DMS 273 (cell line): Measurements from ENCODE around the gene SYNPO.
A peak's percentile ranks its signal among the peaks of the same experiment; 100 is the strongest.

ENCODE experiments used
- DNase-seq: peaks from one replicate; lab custom pipeline; 2025; ENCODE audit not compliant: unreplicated experiment; lab: John Stamatoyannopoulos, UW

The SYNPO gene

DNA sequence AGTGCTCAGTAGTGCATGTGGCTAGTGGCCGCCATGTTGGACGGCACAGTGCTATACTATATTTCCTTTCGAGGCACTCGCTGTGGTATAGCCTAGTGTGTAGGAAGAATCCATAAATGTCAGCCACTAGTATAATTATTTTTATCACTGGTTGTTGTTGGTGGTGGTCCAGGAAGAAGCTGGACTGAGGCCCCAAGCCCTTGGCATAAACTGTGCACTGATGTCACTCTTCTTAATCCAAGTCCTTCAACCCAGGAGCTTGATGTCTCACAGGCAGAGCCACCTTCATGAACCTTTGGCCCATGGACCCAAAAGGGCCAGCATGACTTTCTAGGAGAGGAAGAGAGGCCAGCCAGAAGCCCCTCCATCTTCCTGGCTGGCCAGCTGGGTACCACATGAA lies 32.5 kb upstream of the SYNPO start:
- DNase-seq, result no peak

- DNase-seq, result no peak
These were observed 31.5 kb upstream of the SYNPO start for GRCh38 chr5:150608991-150609390.

DNA sequence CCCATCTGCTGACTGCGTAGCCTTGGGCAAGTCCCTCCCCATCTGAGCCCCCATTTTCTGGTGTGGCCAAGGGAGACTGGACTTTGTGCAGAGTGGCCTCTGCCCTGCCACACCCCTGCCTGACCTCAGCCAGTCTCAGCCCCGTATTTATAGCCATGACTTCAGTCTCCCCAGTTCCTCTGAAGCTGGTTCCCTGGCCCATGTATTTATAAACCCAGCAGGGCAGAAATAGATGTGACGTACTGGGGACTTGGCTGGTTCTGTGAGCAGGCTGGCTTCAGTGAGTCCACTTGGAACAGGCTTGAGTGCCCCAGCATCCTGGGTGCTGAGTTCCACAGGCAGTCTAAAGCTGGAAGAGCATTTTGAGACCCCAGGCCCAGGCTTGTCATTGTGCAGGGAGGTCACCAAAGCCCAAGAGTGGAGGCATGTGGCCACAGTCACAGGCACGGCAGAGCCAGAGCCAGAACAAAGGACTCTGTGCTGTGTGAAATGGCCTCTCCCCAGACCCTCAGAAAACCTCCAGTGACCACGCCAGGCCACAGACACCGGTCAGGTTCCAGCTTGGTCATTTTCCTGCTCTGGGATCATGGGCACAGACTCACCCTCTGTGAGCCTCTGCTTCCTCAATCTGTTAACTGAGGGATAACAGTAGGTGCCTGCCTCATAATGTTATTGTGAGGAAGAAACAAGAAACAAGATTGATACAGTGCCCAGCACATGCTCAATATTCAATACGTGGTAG lies 30.4 kb upstream of the SYNPO start:
- no peak for DNase-seq

GRCh38 chr5:150611026-150611425 lies 29.4 kb upstream of the SYNPO start:
- no peak for DNase-seq

- DNase-seq, result no peak
These were observed 28.1 kb upstream of the SYNPO start for GRCh38 chr5:150612405-150612804.

- no peak for DNase-seq
These were observed 27.4 kb upstream of the SYNPO start for GRCh38 chr5:150612905-150613670.

DNA sequence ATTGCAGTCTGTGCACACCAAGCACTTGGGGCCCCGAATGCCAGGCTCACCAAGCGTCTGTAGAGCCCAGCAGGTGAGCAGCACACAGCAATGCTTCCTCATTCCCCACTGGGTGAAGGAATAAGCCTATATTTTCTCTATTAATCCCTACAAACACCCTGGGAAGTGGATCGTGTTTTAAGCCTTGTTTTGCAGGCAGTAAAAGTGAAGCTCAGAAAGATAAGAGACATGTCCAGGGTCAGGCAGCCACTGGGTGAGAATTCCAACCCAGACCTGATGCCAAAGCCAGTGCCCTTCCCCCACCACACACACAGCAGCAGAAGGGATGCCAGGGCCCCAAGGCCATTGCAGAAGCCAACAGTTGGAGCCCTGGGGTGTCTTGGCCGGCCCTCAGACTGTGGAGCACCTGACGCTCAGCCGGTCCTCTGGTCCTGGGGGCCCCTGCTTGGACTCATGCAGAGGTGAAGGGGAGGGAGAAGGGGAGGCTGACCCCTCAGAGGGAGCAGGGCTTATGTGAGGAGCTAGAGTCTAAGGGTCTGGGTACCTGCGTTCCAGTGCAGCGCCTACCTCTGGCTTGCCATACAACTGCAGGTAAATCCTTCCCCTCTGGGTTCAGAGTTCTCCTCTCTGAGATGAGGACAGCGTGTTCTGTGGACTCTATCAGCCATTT lies 26.3 kb upstream of the SYNPO start:
- DNase-seq, result peak; percentile 51

DNA sequence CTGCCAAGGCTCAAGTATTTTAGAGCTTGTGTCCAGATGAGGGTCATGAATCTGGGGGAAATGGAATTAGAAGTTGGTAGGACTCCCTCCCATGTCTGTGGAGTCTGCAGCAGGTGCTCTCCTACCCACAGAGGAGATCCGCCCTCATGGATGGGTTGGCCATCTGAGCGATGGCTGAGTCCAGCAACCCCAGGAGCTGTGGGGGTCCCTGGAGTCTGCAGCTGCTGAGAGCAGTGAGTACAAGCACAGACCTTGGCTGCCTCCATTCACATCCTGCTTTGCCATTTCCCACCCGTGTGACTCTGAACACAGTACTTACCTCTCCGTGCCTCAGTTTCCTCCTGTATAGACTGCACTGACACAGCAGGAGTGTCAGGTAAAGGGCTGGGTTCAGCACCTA lies 25.8 kb upstream of the SYNPO start:
- no peak for DNase-seq

DNA sequence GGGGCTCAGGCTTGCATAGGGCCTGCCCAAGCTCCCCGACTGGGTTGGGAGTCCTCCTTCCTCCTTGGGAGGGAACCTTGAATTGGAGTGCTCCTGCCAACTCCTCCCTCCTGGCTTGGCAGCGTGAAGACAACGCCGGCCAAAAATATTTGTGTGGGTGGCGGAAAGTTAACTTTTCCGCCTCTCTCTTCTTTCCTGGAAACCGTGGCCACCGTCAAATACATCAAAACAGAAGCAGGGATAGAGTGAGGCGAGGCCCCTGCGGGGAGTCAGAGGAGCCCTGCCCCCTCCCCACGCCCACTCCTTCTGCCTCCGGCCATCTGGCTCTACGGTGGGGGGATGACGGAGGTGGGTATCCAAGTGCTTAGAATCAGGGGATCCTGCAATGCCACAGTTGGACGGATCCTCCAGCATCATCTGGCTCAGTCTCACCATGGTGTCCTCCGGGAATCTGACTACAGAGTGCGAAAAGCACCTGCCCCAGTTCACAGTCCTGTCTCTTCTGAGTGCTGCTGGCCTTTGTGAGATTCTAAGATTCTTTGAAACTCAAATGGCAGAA lies 25.2 kb upstream of the SYNPO start:
- peak; percentile 96 for DNase-seq

DNA sequence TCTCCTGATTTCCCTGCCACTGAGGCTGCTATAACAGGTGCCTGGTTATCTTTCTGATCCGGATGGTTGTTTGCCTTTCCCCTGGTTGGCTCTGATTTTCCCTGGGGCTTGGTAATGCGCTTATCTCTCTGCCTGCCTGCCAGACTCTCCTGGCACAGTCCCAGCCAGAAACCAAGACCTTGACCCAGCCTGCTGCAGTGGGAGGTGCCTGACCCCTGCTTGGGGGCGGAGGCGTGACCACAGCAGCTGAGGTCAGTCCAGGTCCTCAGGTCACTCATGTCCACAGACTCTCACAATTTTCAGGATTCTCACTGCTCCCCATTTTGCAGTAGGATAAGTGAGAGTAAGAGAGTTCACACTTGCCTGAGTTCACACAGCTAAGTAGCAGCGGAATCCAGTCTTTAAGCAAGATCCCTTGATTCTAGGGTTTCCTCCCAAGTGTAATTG lies 24.4 kb upstream of the SYNPO start:
- peak; percentile 92 for DNase-seq

- peak; percentile 92 for DNase-seq
These were observed 24.0 kb upstream of the SYNPO start for GRCh38 chr5:150616506-150616905.

GRCh38 chr5:150618163-150618562 lies 22.3 kb upstream of the SYNPO start:
- peak; percentile 70 for DNase-seq

DNA sequence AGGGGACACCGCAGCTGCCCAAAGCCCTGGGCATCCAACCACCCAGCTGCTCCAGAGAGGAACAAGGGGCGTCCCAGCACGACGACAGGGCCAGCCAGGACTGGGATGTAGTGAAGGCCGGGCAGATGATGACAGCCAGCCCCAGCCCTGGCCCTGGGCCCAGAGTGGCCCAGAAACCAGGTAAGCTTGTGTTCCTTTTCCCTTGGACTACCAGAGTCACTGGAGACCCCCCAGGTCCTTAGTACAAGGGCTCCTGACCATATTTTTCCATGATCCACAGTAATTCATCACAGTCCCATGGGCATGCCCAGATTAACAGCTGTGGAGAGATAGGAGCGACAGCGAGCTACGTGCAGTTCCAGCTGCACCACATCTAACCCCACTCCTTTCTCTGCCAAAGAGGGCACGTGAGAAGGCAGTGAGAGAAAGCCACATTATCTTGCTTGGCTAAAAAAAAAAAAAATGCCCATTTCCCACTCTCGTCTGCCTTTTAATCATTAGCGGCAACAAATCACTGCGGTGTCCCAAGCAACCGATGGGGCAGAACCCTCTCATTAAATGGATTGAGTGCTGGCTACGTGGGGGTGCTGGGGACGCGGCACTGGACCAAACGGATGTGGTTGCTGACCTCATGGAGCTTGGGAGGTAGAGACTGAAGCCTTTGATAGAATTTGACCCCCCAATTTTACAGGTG lies 21.7 kb upstream of the SYNPO start:
- peak; percentile 84 for DNase-seq

- peak; percentile 37 for DNase-seq
These were observed 20.9 kb upstream of the SYNPO start for GRCh38 chr5:150619359-150620230.

GRCh38 chr5:150621301-150621700 lies 19.2 kb upstream of the SYNPO start:
- DNase-seq, result no peak

DNA sequence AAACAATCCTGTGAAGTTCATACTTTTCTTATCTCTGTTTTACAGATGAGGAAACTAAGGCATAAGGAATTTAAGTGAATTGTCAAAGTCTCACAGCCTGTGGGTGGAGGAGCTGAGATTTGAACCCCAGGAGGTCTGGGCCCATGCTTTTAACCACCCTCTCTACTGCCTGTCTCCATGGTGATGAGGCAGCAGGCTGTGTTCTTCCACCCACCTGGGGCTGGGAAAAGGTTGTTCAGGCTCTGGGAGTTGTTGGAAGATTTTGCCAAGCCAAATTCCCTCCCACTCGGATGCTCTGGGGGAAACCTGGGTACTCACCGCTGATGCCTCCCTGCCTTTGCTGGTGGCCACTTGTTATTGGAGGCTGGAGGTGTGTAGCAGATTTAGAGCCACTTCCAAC lies 18.3 kb upstream of the SYNPO start:
- DNase-seq, result peak; percentile 62

DNA sequence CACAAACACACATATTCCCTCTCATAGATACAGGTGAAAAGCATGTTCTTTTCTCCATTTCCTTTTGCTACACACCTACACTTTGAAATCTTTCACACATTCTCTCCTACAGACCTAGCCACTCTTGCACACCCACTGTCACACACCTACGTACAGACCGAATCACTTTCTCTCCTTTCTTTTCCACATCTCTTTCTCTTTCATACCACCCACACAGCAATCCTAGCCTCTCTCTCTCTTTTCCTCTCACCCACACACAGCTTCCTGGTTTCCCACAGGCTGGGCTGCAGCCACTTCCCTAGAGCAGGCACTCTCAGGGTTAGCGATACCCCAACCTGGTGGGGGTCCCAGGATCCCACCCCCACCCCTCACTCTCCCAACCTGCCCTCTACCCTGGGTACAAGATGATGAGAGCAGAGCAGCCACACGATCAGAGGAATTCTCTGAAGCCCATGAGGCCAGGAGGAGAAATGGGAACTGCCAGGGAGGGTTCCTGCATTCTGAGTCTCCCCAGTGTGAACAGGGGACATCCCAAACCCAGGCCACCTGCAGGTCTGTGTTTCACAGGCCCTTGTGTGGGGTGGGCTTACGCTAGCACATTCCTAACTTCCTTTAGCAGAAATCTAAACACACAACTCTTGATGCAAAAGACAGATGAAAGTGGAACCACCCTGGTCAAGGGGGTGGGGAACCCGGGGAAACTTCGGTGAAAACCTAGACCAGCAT lies 17.1 kb upstream of the SYNPO start:
- no peak for DNase-seq

GRCh38 chr5:150623878-150624216 lies 16.6 kb upstream of the SYNPO start:
- DNase-seq, result no peak

DNA sequence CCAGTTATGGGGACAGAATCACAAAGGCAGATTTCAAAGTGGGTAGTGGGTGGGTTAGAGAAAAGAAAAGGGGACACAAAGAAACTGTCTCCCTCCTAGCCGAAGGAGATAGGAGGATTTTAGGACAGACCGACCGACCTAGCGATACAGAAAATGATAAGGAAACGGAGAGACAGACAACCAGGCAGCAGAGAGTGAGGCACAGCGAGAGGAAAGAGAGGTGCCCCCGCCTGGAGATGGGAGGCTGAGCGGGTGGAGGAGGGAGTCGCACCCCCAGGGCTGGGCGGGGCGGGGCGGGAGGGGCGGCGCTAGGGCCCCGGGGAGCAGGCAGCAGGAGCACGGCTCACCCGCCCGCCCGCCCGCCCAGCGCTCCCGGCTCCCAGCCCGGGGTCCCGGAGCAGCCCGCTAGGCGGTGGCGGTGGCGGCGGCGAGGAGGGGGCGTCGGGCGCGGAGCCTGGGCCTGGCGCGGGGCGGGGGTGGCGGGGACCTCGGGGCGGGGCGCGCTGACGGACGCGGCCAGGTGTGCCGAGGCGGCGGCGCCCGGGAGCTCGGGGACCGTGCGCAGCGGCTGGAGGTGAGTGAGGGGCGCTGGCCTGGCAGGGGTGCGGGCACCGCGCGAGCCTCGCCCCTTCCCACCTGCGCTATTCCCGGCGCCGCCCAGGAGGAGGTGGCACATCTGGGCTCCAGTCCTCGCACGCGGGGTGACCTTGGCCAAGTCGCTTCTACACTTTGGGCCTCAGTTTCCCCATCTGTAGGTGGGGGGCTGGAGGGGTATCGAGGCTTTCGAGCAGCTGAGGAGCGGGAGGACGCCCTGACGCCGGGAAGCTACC lies 15.9 kb upstream of the SYNPO start:
- DNase-seq, result peak; percentile 64
